Ishikawa (cell line): ENCODE data around the gene ATP8A2.

Experiments used
- CEBPB ChIP-seq: IDR thresholded peaks from 2 replicates; pipeline ENCODE4 v1.6.1; 2012
- CREB1 ChIP-seq: IDR thresholded peaks from 2 replicates; pipeline ENCODE4 v1.6.1; 2012; ENCODE audit warnings: low read depth
- EGR1 ChIP-seq: IDR thresholded peaks from 2 replicates; pipeline ENCODE4 v1.6.1; 2012
- EP300 ChIP-seq: IDR thresholded peaks from 2 replicates; pipeline ENCODE4 v1.6.1; 2012; ENCODE audit warnings: borderline replicate concordance
- FOXM1 ChIP-seq: IDR thresholded peaks from 2 replicates; pipeline ENCODE4 v1.6.1; 2012; ENCODE audit warnings: low read depth, borderline replicate concordance
- MAX ChIP-seq: IDR thresholded peaks from 2 replicates; pipeline ENCODE4 v1.6.1; 2012
- NFIC ChIP-seq: IDR thresholded peaks from 2 replicates; pipeline ENCODE4 v1.6.1; 2012
- RAD21 ChIP-seq: IDR thresholded peaks from 2 replicates; pipeline ENCODE4 v1.6.1; 2012; ENCODE audit warnings: low read depth
- REST ChIP-seq: IDR thresholded peaks from 2 replicates; pipeline ENCODE4 v1.6.1; 2012; ENCODE audit warnings: low read depth, mild to moderate bottlenecking
- TAF1 ChIP-seq: IDR thresholded peaks from 2 replicates; pipeline ENCODE4 v1.6.1; 2012; ENCODE audit warnings: low read depth, mild to moderate bottlenecking
- TCF12 ChIP-seq: IDR thresholded peaks from 2 replicates; pipeline ENCODE4 v1.6.1; 2012; ENCODE audit warnings: low read depth
- TEAD4 ChIP-seq: IDR thresholded peaks from 2 replicates; pipeline ENCODE4 v1.6.1; 2012
- YY1 ChIP-seq: IDR thresholded peaks from 2 replicates; pipeline ENCODE4 v1.6.1; 2012; ENCODE audit warnings: low read depth
- ZBTB7A ChIP-seq: IDR thresholded peaks from 2 replicates; pipeline ENCODE4 v1.6.1; 2012; ENCODE audit warnings: low read depth
- TF ChIP-seq, protein P1 (sequence below): IDR thresholded peaks from 2 replicates; pipeline ENCODE4 v1.6.1; 2012

Gene ATP8A2

DNA sequence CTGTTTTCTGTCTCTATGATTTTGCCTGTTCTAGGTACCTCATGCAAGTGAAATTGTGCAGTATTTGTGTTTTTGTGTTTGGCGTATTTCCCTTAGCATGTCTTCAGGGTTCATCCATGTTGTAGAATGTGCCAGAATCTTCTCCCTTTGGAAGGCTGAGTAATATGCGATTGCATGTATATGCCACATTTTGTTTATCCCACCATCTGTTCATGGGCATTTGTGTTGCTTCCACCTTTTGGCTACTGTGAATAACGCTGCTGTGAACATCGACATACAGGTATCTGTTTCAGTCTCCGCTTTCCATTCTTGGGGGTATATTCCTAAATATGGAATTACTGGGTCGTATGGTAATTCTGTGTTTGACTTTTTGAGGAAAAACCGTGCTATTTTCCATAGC, 190.0 kb downstream of the ATP8A2 start:
- TF ChIP-seq MAX (no peak), TEAD4 (no peak), YY1 (no peak), FOXM1 (no peak), REST (no peak), TCF12 (no peak), CEBPB (no peak), EGR1 (no peak), ZBTB7A (no peak), EP300 (no peak), NFIC (no peak), CREB1 (no peak), TAF1 (no peak), RAD21 (no peak)
- TF ChIP-seq, protein P1, sequence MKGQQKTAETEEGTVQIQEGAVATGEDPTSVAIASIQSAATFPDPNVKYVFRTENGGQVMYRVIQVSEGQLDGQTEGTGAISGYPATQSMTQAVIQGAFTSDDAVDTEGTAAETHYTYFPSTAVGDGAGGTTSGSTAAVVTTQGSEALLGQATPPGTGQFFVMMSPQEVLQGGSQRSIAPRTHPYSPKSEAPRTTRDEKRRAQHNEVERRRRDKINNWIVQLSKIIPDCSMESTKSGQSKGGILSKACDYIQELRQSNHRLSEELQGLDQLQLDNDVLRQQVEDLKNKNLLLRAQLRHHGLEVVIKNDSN = no peak

- TF ChIP-seq CREB1 (no peak), NFIC (no peak), TCF12 (no peak), EP300 (no peak), YY1 (no peak), MAX (peak; percentile 32; the same call in 1 of the 2 replicates)
Measured at GRCh38 chr13:25570185-25570584, 198.4 kb downstream of the ATP8A2 start.

DNA sequence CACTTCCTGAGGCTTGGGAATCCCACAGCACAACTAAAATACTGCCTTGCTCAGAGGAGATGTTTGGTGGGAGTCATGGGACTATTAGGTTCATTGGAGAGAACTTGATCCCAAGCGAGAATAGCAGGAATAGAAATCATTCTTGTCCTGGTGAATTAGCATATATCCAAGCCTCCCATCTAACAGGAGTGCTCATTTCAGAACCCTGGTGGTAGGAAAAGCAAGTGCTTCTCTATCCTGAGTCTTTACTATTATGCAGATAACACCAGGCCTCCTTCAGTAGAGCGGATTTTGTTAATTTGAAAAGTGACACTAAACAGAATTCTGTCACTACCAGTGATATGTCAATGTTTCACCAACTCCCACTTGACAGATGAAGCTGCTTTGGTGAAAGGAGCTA, 199.5 kb downstream of the ATP8A2 start:
- TF ChIP-seq YY1 (no peak), MAX (no peak), CEBPB (no peak), REST (no peak), EP300 (no peak), ZBTB7A (no peak), FOXM1 (no peak), NFIC (no peak), EGR1 (no peak), TCF12 (no peak)

DNA sequence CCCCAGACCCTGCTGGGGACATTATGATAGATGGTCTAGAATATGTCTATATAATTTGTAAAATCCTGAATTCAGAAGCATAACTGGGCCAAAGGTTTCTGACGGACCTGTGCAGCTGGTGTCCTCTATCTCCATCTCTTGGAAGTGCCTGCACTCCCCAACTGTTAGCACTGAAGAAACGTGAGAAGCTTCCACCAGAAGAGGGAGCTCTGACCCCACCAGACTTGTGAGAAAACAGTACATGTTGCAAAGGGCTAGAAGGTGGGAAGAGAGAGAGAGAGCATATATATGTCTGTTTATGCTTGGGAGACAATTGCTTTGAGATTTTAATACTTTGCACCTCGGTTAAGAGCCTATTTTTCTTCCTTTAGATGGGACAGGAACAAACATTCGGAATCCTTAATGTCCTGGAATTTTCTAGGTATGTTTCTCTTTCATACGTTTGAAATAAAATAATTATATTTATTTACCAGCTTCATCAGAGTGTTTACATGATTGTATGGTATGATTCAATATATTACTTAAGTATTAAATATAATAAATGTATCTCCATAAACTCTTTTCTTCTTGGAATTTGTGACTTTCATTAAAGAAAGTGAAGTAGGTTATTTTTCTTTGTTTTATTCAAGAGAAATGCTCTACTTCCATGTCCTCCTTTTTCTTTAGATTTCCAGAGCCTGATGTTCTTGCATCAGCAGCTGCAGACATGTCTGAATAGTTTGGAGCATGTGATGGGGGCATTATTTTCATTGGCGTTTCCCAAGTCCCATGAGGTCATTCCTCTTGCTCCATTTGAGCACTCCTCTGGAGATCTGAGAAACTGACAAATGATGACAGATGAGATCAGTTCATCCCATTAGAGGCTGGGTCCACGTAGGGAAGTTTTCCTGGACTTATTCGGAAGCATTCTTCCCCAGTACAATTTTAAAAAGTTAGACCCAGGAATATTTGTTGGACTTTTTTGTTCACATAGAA, 202.9 kb downstream of the ATP8A2 start:
- TF ChIP-seq, protein P1 = no peak
- TF ChIP-seq RAD21 = peak; percentile 86

GRCh38 chr13:25575562-25575961, 203.8 kb downstream of the ATP8A2 start:
- TF ChIP-seq FOXM1 (no peak), EGR1 (no peak)

DNA sequence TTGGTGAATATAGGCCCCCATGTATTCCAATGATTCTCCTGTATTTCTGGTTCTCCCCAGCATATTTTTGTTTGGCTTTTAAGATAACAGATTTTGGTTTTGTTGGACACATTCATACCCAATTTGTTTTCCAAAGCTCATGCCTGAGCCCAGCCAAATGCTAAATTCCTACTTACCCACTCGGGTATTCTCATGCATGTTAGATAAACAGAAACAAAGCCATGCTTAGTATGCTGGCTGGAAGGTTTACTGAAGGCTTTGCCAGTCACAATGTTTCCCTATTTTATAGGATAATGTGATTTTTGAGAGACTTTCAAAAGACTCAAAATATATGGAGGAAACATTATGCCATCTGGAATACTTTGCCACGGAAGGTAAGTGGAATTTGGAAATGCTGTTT, 206.8 kb downstream of the ATP8A2 start:
- no peak for TF ChIP-seq MAX
- TF ChIP-seq NFIC = no peak
- no peak for TF ChIP-seq CEBPB
- no peak for TF ChIP-seq YY1
- no peak for TF ChIP-seq ZBTB7A
- TF ChIP-seq, protein P1 = no peak
- TF ChIP-seq FOXM1 = no peak
- no peak for TF ChIP-seq EP300
- TF ChIP-seq REST = no peak
- TF ChIP-seq TAF1 = no peak
- TF ChIP-seq EGR1 = no peak
- TF ChIP-seq CREB1 = no peak
- TF ChIP-seq RAD21 = no peak
- TF ChIP-seq TCF12 = no peak
